ELR (cell line): ENCODE data around the gene RILPL1.
"Not testable (repeated sequence)": the region's sequence is repeated elsewhere in the genome, so short reads cannot be mapped to it uniquely, and the experiment has no call there.

Experiments used
- DNase-seq: peaks from one replicate; pipeline ENCODE4 v3.0.0-alpha.2; 2015; ENCODE audit warnings: low read depth

RILPL1 gene

DNA sequence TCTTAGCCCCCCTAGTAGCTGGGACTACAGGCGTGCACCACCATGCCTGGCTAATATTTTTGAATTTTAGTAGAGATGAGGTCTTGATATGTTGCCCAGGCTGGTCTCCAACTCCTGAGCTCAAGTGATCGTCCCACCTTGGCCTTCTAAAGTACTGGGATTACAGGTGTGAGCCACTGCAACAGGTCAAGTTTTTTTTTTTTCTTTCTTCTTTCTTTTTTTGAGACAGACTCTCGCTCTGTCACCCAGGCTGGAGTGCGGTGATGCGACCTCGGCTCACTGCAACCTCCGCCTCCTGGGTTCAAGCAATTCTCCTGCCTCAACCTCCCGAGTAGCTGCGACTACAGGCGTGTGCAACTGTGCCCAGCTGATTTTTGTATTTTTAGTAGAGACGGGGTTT, 70.3 kb downstream of the RILPL1 start:
- not testable (repeated sequence) for DNase-seq

DNA sequence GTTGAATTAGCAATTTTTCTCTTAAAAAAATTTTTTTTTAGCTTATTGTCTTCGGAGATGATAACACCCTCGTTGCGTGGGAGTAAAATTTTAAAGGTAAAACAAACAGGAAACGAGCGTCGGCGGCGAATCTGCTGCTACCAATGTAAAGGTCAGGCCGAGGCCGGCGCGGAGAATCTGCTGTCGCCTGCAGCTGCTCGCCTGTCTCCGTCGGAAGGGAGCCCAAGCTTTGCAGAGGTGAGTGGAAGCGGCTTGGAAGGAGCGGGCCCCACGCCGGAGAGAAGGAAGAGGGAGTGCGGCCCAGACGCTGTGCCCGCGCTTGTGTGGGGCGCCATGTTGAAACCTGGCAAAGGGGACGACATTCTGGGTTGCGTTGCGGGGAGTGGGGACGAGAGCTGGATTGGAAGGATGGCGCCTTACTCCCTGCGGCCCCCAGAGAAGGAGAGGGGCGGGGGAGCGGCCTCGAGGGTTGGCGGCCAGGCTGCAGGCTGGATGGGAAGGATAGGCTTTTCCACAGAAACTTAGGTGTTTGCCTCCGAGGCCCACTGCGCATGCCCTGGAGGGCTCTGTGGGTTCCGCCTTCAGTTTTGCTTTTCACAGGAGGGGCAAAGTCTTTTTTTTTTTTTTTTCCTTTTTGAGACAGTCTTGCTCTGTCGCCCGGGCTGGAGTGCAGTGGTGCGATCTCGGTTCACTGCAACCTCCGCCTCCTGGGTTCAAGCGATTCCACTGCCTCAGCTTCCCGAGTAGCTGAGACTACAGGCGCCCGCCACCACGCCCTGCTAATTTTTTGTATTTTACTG, 75.3 kb downstream of the RILPL1 start, which contains the start of gene SNRNP35:
Gene SNRNP35, plus strand, starts transcription at position 160 of the 800 bp plus-strand sequence. CDS start 7,402 bp downstream, outside the sequence.
- DNase-seq: peak; percentile 87

DNA sequence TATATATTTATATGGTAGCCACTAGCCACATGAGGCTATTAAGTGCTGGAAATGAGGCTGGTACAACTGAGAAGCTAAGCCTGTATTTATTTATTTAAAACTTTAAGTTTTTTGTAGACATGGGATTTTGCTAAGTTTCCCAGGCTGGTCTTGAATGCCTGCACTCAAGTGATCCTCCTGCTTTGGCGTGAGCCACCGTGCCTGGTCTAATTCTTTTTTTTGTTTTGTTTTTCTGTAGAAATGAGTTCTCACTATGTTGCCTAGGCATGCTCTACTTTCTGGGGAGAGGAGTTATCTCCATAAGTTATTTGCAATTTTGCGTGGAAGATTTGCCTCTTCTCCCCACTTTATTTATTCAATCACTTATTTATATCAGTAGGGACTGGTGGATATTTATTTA, 80.4 kb downstream of the RILPL1 start:
- no peak for DNase-seq

DNA sequence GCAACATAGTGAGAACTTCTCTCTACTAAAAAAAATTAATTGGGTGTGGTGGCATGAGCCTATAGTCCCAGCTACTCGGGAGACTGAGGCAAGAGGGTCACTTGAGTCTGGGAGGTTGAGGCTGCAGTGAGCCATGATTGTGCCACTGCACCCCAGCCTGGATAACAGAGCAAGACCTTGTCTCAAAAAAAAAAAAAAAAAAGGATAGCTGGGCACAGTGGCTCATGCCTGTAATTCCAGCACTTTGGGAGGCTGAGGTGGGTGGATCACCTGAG, 81.3 kb downstream of the RILPL1 start:
- DNase-seq: not testable (repeated sequence)

DNA sequence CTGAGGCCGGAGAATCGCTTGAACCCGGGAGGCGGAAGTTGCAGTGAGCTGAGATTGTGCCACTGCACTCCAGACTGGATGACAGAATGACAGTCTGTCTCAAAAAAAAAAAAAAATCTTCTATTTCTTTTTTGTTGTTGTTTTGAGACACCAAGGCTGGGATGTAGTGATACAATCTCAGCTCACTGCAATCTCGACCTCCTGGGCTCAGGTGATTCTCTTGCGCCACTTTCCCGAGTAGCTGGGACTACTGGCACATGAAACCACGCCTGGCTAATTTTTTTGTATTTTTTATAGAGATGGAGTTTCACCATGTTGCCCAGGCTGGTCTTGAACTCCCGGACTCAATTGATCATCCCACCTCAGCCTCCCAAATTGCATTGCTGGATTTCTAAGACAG, 82.9 kb downstream of the RILPL1 start:
- no peak for DNase-seq

DNA sequence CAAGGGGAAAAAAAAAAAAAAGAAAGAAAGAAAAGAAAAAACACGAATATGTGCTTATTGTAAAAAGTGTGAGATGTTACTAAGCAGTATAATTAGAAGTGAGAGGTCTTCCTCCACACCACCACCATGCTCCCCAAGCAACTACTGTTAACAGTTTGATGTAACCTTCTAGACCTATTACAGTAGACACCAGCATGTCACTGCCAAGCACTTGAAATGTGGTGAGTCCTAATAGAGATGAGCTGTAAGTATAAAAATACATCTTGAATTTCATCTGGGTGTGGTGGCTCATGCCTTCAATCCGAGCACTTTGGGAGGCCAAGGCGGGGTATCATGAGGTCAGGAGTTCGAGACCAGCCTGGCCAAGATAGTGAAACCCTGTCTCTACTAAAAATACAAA, 83.7 kb downstream of the RILPL1 start:
- DNase-seq: no peak

DNA sequence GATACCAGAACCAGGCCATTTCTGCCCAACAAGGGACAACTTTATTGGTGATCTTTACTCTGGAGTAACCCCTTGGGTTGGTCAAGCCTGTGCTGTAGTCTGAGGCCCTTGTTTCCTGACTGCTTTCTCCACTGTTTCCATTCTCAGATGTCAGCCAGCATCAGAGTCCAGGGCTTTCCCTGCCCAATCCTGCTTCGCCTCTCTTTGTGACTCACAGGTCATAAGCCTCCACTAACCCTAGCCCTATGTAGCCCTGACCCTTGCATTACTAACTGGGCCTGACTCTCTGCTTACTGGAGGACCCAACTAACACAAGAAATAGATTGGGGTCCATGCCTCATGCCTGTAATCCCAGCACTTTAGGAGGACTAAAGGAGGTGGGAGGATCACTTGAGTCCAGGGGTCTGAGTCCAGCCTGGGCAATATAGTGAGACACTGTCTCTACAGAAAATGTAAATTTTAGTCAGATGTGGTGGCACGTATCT, 84.2 kb downstream of the RILPL1 start:
- no peak for DNase-seq

DNA sequence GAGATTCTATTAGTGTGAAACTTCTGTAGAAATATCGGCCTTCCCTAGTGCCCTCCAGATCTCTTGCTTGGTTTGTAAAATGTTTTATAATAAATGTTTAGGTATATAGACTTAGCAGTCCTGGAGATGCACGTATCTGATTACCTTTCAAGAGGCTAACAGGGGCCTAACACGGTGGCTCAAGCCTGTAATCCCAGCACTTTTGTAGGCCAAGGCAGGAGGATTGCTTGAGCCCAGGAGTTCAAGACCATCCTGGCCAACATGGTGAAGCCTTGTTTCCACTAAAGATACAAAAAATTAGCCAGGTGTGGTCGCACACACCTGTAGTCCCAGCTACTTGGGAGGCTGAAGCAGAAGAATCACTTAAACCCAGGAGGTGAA, 87.2 kb downstream of the RILPL1 start:
- DNase-seq: no peak

DNA sequence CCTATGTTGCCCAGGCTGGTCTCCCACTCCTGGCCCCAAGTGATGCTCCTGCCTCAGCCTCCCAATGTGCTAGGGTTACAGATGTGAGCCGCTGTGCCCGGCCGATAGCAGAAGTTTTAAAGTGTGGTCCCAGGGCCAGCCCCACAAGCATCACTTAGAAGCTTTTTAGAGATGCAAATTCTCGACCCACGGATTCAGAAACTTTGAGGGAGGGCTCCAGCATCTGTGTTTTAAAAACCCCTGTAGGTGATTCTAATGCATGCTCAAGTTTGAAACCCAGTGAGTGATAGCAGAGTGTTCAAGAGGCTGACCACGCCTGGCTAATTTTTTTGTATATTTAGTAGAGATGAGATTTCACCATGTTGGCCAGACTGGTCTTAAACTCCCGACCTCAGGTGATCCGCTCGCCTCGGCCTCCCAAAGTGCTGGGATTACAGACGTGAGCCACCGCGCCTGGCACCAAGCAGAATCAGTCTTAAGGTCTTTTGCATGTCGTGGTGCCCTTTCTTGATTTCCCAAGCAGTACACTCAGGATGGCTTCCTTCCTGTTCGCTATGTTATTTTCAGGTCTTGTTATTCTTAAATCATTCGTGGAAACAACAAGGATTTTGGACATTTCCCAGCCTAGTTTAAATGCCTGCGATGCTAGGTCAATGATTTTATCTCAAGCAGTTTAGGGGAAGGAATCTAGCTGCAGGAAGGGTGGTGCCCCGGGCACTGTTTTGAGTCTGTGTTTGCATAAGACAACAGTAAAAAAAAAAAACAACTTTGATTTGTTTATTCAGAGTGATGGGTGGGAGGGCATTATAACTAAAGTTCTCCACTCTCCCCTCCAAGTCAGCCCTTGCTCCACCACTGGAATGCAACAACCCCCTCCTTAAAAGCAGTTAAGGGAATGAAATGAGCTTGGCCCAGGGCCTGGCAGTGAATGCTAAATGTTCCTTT, 87.9 kb downstream of the RILPL1 start:
- DNase-seq: no peak

DNA sequence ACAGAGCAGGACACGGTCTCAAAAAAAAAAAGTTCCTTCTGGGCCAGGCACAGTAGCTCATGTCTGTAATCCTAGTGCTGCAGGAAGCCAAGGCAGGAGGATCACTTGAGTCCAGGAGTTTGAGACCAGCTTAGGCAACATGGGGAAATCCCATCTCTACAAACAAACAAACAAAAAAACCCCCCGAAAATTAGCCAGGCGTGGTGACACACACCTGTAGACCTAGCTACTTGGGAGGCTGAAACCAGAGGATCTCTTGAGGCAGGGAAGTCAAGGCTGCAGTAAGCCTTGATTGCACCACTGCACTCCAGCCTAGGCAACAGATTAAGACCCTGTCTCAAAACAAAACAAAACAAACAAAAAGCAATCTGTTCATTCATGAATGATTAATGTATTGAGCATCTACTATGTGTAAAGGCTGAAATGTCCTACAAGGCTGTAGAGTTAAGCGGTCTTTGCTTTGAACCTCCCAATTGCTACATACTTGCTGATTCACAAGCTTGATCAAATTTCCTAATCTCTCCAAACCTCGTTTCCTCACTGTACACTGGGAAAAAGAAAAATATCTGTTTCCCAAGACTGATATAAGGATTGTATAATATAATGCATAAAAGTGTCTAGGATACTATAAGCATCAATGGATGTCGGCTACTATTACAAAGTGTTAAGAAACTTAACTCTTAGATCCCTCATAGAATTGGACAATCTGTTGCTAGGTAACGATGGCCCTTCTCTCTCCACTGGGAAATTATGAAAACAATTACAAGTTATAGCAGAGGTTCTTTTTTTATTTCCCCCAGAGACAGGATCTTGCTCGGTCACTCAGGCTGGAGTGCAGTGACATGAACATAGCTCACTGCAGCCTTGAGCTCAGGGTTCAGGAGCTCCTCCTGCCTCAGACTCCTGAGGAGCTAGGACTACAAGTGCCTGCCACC, 89.2 kb downstream of the RILPL1 start:
- peak; percentile 38 for DNase-seq

DNA sequence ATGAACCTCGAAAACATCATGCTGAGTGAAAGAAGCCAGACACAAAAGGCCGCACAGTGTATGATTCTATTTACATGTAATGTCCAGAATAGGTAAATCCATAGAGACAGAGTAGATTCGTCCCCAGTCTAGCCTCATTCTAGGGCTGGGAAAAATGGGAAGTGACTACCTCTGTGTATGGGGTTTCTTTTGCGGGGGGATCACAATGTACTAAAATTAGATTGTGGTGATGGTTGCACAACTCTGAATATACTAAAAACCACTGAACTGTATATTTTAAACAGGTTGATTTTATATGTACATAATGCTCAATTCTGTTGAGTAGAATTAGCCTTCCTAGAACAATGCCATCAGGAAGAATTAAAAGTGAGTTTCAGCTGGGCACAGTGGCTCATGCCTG, 90.7 kb downstream of the RILPL1 start:
- no peak for DNase-seq

DNA sequence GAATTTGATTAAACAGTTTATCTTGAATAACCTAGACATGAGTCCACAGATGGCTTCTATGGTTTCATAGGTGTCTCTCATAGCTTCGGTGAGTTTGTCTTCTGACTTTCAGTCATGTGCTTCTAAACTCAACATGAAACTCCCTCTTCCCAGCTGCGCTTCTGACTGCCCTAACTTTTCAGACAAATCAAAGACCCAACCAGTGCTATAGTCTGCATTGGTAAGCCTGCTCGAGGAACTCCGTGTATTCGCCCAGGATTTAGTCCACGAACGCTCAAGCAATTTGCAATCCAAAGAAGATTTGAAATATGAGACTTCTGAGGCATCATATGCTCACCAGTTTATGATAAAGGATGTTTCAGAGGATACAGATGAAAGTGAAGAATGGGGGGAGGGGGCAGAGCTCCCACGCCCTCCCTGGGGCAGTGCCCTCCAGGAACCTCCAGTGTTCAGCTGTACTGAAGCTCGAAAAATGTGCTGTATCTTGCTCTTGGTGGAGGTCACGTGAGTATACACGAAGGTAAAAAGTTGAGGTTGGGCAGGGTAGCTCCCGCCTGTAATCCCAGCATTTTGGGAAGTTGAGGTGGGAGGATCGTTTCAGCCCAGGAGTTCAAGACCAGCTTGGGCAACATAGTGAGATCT, 91.9 kb downstream of the RILPL1 start:
- no peak for DNase-seq

DNA sequence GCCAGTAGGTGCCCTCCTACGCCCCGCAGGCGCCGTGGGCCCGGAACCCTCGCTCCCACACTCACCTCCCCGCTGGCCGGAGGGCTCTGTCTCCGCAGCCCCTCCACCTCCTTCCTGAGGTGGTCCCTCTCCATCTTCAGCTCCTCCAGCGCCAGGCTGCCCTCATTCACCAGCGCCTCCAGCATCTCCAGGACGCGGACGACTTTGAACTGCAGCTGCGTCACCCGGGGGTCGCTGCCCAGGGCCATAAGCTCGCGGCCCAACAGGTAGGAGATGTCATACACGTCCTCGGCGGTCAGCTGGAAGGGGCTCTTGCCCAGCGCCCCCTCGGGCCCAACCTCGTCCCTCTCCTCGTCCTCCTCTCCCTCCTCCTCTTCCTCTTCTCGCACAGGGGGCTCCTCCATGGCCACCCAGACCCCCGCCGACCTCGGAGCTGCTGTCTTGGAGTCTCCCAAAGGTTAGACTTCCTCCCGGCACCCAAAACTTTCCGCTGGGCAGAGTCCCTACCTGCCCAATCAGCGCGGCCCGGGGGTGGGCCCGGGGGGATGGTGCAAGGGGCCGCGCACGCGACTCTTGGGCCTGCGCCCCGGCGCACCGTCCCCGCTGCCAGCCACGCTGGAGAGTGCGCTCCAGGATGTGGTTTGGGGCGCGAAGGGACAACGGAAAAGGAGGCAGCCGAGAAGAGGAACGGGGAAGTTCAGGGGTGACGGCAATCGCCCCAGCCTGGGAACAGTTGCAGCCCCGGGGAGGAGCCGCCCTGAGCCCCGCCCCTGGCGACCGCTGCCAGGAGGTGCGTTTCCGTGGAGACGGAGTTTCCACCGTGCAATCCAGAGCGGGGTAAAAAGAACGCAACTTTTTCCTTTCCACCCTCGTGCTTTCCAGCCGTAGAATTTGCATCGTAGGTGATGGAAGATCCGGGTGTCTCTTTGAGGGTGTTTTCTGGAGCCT, 97.2 kb downstream of the RILPL1 start, which contains the start of gene RILPL2:
Gene RILPL2, minus strand, starts transcription at position 668 of the 948 bp plus-strand sequence. Its CDS starts 264 bp downstream, at position 404.
- peak; percentile 89 for DNase-seq

DNA sequence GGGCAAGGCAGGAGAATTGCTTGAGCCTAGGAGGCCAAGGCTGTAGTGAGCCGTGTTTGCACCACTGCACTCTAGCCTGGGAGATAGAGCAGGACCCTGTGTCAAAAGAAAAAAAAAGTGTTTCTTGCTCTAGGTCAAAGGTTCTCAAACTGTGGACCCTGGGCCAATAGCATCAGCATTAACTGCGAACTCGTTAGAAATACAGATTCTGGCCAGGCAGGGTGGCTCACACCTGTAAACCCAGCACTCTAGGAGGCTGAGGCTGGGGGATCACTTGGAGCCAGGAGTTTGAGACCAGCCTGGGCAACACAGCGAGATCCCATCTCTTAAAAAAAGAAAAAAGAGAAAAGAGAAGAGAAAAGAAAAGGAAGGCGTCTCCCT, 97.9 kb downstream of the RILPL1 start:
- DNase-seq: no peak

DNA sequence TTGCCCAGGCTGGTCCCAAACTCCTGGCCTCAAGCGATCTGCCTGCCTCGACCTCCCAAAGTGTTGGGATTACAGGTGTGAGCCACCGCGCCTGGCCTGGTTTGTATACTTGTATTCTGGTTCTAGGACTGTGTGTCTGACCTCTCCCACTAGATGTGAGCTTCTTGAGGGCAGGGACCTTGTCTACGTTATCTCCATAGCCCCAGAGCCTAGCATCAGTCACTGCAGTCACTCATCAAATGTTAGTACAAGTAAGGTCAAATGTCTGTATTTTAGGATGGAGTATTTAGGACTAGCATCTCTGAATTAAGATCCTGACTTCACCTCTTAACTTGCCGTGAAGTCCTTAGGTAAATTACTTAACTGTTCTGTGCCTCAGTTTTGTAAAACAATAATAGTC, 99.9 kb downstream of the RILPL1 start:
- no peak for DNase-seq

DNA sequence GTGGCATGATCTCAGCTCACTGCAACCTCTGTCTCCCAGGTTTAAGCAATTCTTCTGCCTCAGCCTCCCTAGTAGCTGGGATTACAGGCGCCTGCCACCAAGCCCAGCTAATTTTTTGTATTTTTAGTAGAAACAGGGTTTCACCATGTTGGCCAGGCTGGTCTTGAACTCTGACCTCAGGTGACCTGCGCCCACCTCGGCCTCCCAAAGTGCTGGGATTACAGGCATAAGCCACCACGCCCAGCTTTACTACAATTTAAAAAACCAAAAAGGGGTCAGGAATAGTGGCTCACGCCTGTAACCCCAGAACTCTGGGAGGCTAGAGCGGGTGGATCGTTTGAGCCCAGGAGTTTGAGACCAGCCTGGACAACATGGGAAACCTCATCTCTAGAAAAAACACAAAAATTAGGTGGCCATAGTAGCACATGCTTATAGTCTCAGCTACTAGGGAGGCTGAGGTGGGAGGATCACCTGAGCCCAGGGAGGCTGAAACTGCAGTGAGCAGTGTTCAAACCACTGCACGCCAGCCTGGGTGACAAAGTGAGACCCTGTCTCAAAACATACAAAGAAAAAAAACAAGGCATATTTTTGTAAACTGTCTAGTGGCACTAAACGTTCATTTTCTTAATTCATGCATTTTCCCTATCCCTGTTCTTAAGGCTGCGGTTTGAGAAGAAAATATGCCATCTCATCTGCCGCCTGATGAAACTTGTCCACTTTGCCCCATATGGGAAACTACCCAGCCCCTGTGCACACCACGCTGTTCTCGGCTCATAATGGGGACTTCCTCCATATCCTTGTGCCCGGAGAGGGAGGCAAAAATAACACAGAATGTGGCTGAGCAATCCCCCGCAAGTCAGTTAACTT, 101.3 kb downstream of the RILPL1 start:
- DNase-seq: not testable (repeated sequence)

DNA sequence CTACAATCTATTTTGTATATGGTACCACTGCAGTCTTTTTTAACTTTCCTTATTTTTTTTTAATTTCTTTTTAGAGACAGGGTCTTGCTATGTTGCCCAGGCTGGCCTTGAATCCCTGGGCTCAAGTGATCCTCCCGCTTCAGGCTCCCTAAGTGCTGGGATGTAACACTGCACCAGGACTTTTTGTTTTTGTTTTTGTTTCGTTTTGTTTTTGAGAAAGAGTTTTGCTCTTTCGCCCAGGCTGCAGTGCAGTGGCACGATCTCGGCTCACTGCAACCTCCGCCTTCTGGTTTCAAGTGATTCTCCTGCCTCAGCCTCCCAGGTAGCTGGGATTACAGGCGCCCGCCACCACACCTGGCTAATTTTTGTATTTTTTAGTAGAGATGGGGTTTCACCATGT, 104.4 kb downstream of the RILPL1 start:
- not testable (repeated sequence) for DNase-seq

DNA sequence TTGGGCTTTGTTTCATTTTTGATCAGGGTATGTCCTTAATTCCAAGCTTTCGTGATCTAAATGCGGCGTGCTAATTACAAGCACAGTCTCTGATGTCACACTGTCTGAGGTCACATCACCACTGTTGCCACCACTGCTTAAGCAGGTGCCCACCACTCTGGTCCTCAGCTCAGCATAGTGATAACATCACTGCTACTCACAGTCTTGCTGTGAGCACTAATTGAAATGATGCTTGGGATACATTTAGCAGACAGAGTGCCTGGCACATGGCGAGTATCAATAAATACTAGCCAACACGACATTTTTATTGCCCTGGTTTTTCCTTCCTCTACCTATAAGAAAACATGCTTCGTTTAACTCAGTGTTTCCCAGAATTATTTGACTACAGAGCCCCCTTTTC, 104.9 kb downstream of the RILPL1 start:
- no peak for DNase-seq
